RWPE2 (cell line): ENCODE data around the gene HINT3.
A peak's percentile ranks its signal among the peaks of the same experiment; 100 is the strongest.

Source experiments
- ATAC-seq: fragments of 200-7000 bp; cut with Tn5 transposase; 3 replicates; pipeline ENCODE4 v1.9.1; 2021; ENCODE audit warnings: low read depth
- DNase-seq: peaks from one replicate; pipeline ENCODE4 v3.0.0-alpha.2; 2020; ENCODE audit warnings: low spot score
- H3K27ac ChIP-seq: fragments of 450-650 bp; 2 replicates; pipeline ENCODE4 v1.5.1; 2017; ENCODE audit warnings: mild to moderate bottlenecking; ENCODE audit not compliant: poor library complexity, severe bottlenecking
- H3K27me3 ChIP-seq: fragments of 250-450 bp; sonication (Bioruptor Pico); 2 replicates; pipeline ENCODE4 v1.5.1; 2021; ENCODE audit warnings: mild to moderate bottlenecking, moderate library complexity; ENCODE audit not compliant: insufficient read depth, poor library complexity, severe bottlenecking
- H3K36me3 ChIP-seq: fragments of 250-450 bp; sonication (Bioruptor Pico); 2 replicates; pipeline ENCODE4 v1.5.1; 2020; ENCODE audit warnings: low read depth, mild to moderate bottlenecking, moderate library complexity
- H3K4me1 ChIP-seq: fragments of 250-450 bp; sonication (Bioruptor Pico); 2 replicates; pipeline ENCODE4 v1.5.1; 2021; ENCODE audit warnings: mild to moderate bottlenecking, moderate library complexity; ENCODE audit not compliant: insufficient read depth, poor library complexity, severe bottlenecking
- H3K4me3 ChIP-seq: fragments of 250-450 bp; sonication (Bioruptor Pico); 2 replicates; pipeline ENCODE4 v1.5.1; 2021; ENCODE audit warnings: mild to moderate bottlenecking, moderate library complexity; ENCODE audit not compliant: severe bottlenecking
- H3K9me3 ChIP-seq: fragments of 250-450 bp; sonication (Bioruptor Pico); 2 replicates; pipeline ENCODE4 v1.5.1; 2021; ENCODE audit warnings: mild to moderate bottlenecking, moderate library complexity; ENCODE audit not compliant: severe bottlenecking
- TF ChIP-seq, protein P1 (sequence below): fragments of 450-650 bp; IDR thresholded peaks from one replicate; pipeline ENCODE4 v1.5.1; 2017; ENCODE audit warnings: mild to moderate bottlenecking, moderate library complexity; ENCODE audit not compliant: poor library complexity, severe bottlenecking

HINT3 gene

DNA sequence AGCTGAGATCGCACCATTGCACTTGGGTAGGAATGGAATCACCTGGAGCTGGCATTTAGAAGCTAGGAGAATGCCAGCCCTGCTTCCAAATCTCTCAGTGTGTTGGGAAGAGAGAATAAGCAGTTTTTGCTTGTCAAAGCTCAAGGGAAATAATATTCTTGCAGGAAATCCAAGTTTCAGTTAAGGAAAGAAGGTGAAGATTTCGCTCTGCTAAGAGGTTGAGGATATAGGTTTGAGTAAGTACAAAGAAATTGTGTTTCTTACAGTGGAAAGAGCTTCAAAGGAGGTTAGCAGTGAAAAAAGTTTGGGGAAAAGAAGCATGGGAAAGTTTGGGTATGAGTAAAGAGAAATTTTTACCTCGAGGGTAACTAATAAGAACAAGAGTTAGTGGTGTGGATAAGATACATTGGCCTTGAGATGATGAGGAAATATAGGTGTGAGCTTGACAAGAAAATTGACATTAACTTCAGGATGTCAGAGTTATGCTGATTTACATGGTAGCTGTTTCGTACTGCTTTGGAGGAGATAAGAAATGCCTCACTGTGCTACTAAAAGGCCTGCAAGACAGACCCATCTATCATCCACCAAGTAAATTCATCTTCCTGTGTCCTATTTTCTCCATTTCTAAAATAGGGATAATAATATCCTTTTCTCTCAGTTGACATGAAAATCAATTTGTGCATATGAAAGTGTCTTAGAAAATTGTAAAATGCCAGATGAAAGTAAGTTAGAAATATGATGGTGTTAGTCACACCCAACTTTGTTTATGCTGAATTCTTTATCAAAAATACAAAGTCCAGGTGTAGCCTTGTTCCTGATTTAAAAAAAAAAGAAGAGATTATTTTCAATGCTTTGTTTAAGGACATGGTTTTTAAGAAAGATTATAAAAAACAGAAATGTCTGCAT, 12.8 kb upstream of the HINT3 start:
- Histone ChIP-seq H3K4me1 (peaks cover 70% of the 10 kb centered on the region), H3K27ac (peak overlapping the region; percentile 79), H3K9me3 (no peaks in the 10 kb centered on the region), H3K36me3 (no peaks in the 10 kb centered on the region), H3K27me3 (no peaks in the 10 kb centered on the region), H3K4me3 (no peak overlapping the region)
- TF ChIP-seq, protein P1, sequence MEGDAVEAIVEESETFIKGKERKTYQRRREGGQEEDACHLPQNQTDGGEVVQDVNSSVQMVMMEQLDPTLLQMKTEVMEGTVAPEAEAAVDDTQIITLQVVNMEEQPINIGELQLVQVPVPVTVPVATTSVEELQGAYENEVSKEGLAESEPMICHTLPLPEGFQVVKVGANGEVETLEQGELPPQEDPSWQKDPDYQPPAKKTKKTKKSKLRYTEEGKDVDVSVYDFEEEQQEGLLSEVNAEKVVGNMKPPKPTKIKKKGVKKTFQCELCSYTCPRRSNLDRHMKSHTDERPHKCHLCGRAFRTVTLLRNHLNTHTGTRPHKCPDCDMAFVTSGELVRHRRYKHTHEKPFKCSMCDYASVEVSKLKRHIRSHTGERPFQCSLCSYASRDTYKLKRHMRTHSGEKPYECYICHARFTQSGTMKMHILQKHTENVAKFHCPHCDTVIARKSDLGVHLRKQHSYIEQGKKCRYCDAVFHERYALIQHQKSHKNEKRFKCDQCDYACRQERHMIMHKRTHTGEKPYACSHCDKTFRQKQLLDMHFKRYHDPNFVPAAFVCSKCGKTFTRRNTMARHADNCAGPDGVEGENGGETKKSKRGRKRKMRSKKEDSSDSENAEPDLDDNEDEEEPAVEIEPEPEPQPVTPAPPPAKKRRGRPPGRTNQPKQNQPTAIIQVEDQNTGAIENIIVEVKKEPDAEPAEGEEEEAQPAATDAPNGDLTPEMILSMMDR = no peak
- DNase-seq (no peak), ATAC-seq (no peak)

DNA sequence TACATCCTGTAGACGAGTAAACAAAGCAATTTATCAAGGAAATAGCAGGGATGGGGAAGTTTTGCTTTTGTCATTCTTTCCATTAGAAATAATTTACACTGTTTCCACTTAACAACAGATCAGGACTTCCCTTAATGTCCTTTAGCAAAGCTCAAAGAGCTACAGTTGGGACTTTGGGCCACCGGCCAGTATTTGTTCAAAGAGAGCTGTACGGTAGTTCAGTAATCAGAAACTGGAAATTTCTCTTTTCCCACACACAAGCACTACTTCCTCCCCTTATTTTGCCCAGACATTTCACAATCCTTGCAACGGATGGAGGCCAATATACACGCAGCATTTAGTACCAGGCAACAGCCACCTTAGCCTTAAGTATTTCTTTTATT, 12.1 kb upstream of the HINT3 start:
- ATAC-seq (0 out of 3 replicates have a peak, but pooled peaks have one; percentile 15), DNase-seq (no peak)
- Histone ChIP-seq H3K4me1 (peaks cover 70% of the 10 kb centered on the region), H3K9me3 (no peaks in the 10 kb centered on the region), H3K27me3 (no peaks in the 10 kb centered on the region), H3K36me3 (no peaks in the 10 kb centered on the region), H3K27ac (peak overlapping the region; percentile 79), H3K4me3 (no peak overlapping the region)
- TF ChIP-seq, protein P1 = no peak

DNA sequence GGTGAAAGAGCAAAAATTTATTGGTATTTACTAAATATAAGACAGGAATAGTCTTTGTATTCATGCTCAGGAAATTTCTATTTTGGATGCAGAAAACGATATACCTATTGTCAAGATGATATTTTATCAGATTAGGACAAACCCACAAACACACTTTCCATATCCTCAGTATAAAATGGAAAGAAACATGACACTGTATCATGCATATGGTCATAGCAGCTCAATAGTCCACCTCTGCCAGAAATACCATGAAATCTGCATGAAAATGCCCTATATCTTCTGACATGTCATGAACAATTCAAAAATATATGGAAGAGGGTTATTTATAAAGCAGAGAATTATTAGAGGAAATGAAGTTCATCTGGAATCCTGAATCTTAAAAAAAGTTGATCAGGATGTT, 11.7 kb upstream of the HINT3 start:
- H3K27ac ChIP-seq = peak overlapping the region; percentile 79
- ATAC-seq = no peak
- H3K27me3 ChIP-seq = no peaks in the 10 kb centered on the region
- H3K36me3 ChIP-seq = no peaks in the 10 kb centered on the region
- TF ChIP-seq, protein P1 = no peak
- no peak for DNase-seq
- no peak overlapping the region for H3K4me3 ChIP-seq
- peaks cover 72% of the 10 kb centered on the region for H3K4me1 ChIP-seq
- no peaks in the 10 kb centered on the region for H3K9me3 ChIP-seq

DNA sequence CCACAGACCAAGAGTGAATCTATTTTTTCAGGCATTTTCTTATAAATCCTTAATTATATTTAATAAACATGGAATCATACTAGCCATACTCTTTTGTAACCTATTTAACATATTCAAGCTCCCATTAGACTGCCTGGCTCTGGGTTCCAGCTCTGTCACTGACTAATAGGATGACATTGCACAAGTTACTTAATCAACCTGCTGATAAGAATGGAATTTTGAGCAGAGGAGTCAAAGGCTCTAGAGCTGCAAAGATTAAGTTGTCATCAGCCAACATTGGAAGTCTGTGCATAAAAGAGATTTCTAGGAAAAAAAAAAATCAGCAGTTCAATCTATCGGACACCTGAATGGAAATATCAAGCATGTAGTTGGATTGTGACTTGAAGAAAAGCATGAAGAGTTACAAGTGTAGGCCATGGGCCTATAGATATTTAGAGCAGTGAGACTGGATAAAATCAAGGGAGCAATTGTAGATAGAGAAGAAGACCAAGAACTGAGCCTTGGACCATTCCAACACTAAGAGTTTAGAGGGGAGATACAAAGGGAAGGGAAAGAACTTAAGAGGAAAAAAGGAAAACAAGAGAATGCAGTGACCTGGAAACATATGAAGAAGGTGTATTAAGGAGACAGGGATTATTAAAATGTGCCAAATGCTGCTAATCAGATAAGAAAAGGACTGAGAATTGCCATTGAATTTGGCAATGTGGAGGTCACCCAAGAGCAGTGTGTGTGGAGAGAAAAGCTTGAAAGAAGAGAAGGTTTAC, 11.0 kb upstream of the HINT3 start:
- Histone ChIP-seq H3K27me3 (no peaks in the 10 kb centered on the region), H3K9me3 (no peaks in the 10 kb centered on the region), H3K36me3 (no peaks in the 10 kb centered on the region), H3K4me3 (no peak overlapping the region), H3K27ac (peak overlapping the region; percentile 79), H3K4me1 (peaks cover 75% of the 10 kb centered on the region)
- TF ChIP-seq, protein P1 = no peak
- DNase-seq (no peak), ATAC-seq (no peak)
